ENCODE data around the gene HYAL2. TPM values are rescaled to one million over a fixed set of nuclear protein-coding genes. Genes with fewer than 3 reads are reported as not detected.
"Not testable (repeated sequence)": the region's sequence is repeated elsewhere in the genome, so short reads cannot be mapped to it uniquely, and the experiment has no call there.

Gene HYAL2
- total RNA-seq, 1 donor from 2014 or later: 4.2 TPM

GRCh38 chr3:50314816-50315215 is 7.7 kb downstream of the HYAL2 start:
- ChIA-PET POLR2A (interaction anchor here (0.9 kb wide), 1 partner anchor 9 kb away, joined by 3 read pairs; no protein-coding TSS in a partner anchor), CTCF (interaction anchor here (1.1 kb wide), 1 partner anchor 16 kb away, joined by 3 read pairs; the partner anchor contains the start of genes HYAL3 and NAA80)
- peaks cover 27% of the 10 kb centered on the region for H3K4me1 Mint-ChIP-seq
- H3K4me3 Mint-ChIP-seq: no peak overlapping the region
- DNase-seq: no peak
- H3K27me3 Mint-ChIP-seq: no peaks in the 10 kb centered on the region
- no peak overlapping the region for H3K27ac Mint-ChIP-seq
- intact Hi-C loops (cut with micrococcal nuclease): no loop called here
- TF ChIP-seq CTCF (IDR thresholded peaks at IDR 0.05): no peak
- ATAC-seq (ENCODE audit: low read depth): no peak
- no peaks in the 10 kb centered on the region for H3K9me3 Mint-ChIP-seq
- no peaks in the 10 kb centered on the region for H3K36me3 Mint-ChIP-seq (ENCODE audit: low read depth)

- CTCF ChIA-PET: interaction anchor here (1.1 kb wide), 1 partner anchor 15 kb away, joined by 3 read pairs; the partner anchor contains the start of genes HYAL3 and NAA80
These were observed 8.2 kb downstream of the HYAL2 start for GRCh38 chr3:50314342-50314741.

GRCh38 chr3:50312041-50312440 is 10.5 kb downstream of the HYAL2 start:
- H3K9me3 Mint-ChIP-seq; POLR2A ChIA-PET; intact Hi-C loops (cut with micrococcal nuclease); H3K27me3 Mint-ChIP-seq; ATAC-seq (ENCODE audit: low read depth); CTCF ChIA-PET; H3K36me3 Mint-ChIP-seq (ENCODE audit: low read depth); H3K27ac Mint-ChIP-seq; H3K4me3 Mint-ChIP-seq; DNase-seq: not testable (repeated sequence)
- peaks cover 11% of the 10 kb centered on the region for H3K4me1 Mint-ChIP-seq

More at GRCh38 chr3:50314342-50314741, 8.2 kb downstream of the HYAL2 start:
- POLR2A ChIA-PET: interaction anchor here (0.9 kb wide), 1 partner anchor 8 kb away, joined by 3 read pairs; no protein-coding TSS in a partner anchor
- Mint-ChIP-seq H3K4me3 (no peak overlapping the region), H3K27ac (peak overlapping the region; percentile 11), H3K36me3 (ENCODE audit: low read depth) (no peaks in the 10 kb centered on the region), H3K9me3 (no peaks in the 10 kb centered on the region), H3K27me3 (no peaks in the 10 kb centered on the region), H3K4me1 (peaks cover 23% of the 10 kb centered on the region)
- intact Hi-C loops (cut with micrococcal nuclease): no loop called here
- no peak for DNase-seq
- no peak for ATAC-seq (ENCODE audit: low read depth)
- TF ChIP-seq CTCF (IDR thresholded peaks at IDR 0.05): no peak

- no peak for TF ChIP-seq CTCF (IDR thresholded peaks at IDR 0.05)
- Mint-ChIP-seq H3K4me3 (no peak overlapping the region), H3K36me3 (ENCODE audit: low read depth) (no peaks in the 10 kb centered on the region), H3K9me3 (no peaks in the 10 kb centered on the region), H3K27me3 (no peaks in the 10 kb centered on the region), H3K27ac (no peak overlapping the region), H3K4me1 (peaks cover 14% of the 10 kb centered on the region)
- DNase-seq: no peak
- POLR2A ChIA-PET: no interaction called here
- ATAC-seq (ENCODE audit: low read depth): no peak
- intact Hi-C loops (cut with micrococcal nuclease): no loop called here
- CTCF ChIA-PET: no interaction called here
These were observed 17.9 kb downstream of the HYAL2 start for GRCh38 chr3:50304601-50305000.

GRCh38 chr3:50303013-50303815 is 19.3 kb downstream of the HYAL2 start, which contains the start of gene HYAL1:
Gene HYAL1 (minus strand): TSS chr3:50303574. CDS start chr3:50302956, 618 bp downstream.
- intact Hi-C loops (cut with micrococcal nuclease): no loop called here
- ChIA-PET POLR2A (no interaction called here), CTCF (no interaction called here)
- ATAC-seq (ENCODE audit: low read depth) (no peak), DNase-seq (no peak)
- Mint-ChIP-seq H3K27me3 (no peaks in the 10 kb centered on the region), H3K27ac (no peak within 1 kb of the TSS), H3K4me3 (no peak within 1 kb of the TSS), H3K36me3 (ENCODE audit: low read depth) (peaks cover 4% of the 10 kb centered on the region), H3K9me3 (no peaks in the 10 kb centered on the region), H3K4me1 (peaks cover 25% of the 10 kb centered on the region)
- TF ChIP-seq CTCF (IDR thresholded peaks at IDR 0.05): no peak
